ENCODE data around the gene FUT6.

FUT6 gene

GRCh38 chr19:5829567-5830310 lies 9.8 kb downstream of the FUT6 start:
- intact Hi-C loops (cut with DNase I; ENCODE audit: low total_unique reads) = loop anchor here (5.0 kb wide), 1 partner anchor 1933 kb away; the partner anchor contains the start of gene CLEC4M
- H3K9me3 ChIP-seq = no peaks in the 10 kb centered on the region
- no peak overlapping the region for H3K27ac ChIP-seq
- peaks cover 3 to 79% of the 10 kb centered on the region in 2 donors for H3K27me3 ChIP-seq
- H3K4me3 ChIP-seq = no peak overlapping the region
- H3K4me1 ChIP-seq = peaks cover 0 to 24% (median 16%) of the 10 kb centered on the region in 4 donors
- no peaks in the 10 kb centered on the region for H3K36me3 ChIP-seq
- no peak for TF ChIP-seq CTCF (IDR thresholded peaks at IDR 0.05)
- DNase-seq = no peak

GRCh38 chr19:5828661-5829566 lies 10.6 kb downstream of the FUT6 start:
- H3K9me3 ChIP-seq = no peaks in the 10 kb centered on the region
- peaks cover 0 to 24% (median 16%) of the 10 kb centered on the region in 4 donors for H3K4me1 ChIP-seq
- H3K36me3 ChIP-seq = no peaks in the 10 kb centered on the region
- peaks cover 3 to 82% of the 10 kb centered on the region in 2 donors for H3K27me3 ChIP-seq
- no peak for DNase-seq
- intact Hi-C loops (cut with DNase I; ENCODE audit: low total_unique reads) = loop anchor here (5.0 kb wide), 1 partner anchor 1933 kb away; the partner anchor contains the start of gene CLEC4M
- peak overlapping the region; percentile 36 to 46 for H3K4me3 ChIP-seq
- H3K27ac ChIP-seq = no peak overlapping the region
- TF ChIP-seq CTCF (IDR thresholded peaks at IDR 0.05) = no peak

GRCh38 chr19:5827891-5828660 lies 11.4 kb downstream of the FUT6 start:
- Histone ChIP-seq H3K36me3 (no peaks in the 10 kb centered on the region), H3K9me3 (no peaks in the 10 kb centered on the region), H3K4me1 (peaks cover 0 to 24% (median 16%) of the 10 kb centered on the region in 4 donors), H3K27me3 (peaks cover 3 to 81% of the 10 kb centered on the region in 2 donors), H3K27ac (no peak overlapping the region), H3K4me3 (peak overlapping the region; percentile 36 to 46)
- intact Hi-C loops (cut with DNase I; ENCODE audit: low total_unique reads) = loop anchor here (5.0 kb wide), 1 partner anchor 1934 kb away; the partner anchor contains the start of gene CLEC4M
- TF ChIP-seq CTCF (IDR thresholded peaks at IDR 0.05) = no peak
- peak; percentile 70 to 84 for DNase-seq

- TF ChIP-seq CTCF (IDR thresholded peaks at IDR 0.05) = no peak
- intact Hi-C loops (cut with DNase I; ENCODE audit: low total_unique reads) = loop anchor here (5.0 kb wide), 1 partner anchor 1935 kb away; the partner anchor contains the start of gene CLEC4M
- Histone ChIP-seq H3K27ac (no peak overlapping the region), H3K9me3 (no peaks in the 10 kb centered on the region), H3K27me3 (peaks cover 3 to 77% of the 10 kb centered on the region in 2 donors), H3K4me1 (peaks cover 0 to 24% (median 16%) of the 10 kb centered on the region in 4 donors), H3K36me3 (no peaks in the 10 kb centered on the region), H3K4me3 (peak overlapping the region; percentile 36 to 46)
- DNase-seq = no peak
Observed at GRCh38 chr19:5827342-5827890, 12.1 kb downstream of the FUT6 start.
